Measurements from ENCODE around the gene OTOS.

Gene OTOS

DNA sequence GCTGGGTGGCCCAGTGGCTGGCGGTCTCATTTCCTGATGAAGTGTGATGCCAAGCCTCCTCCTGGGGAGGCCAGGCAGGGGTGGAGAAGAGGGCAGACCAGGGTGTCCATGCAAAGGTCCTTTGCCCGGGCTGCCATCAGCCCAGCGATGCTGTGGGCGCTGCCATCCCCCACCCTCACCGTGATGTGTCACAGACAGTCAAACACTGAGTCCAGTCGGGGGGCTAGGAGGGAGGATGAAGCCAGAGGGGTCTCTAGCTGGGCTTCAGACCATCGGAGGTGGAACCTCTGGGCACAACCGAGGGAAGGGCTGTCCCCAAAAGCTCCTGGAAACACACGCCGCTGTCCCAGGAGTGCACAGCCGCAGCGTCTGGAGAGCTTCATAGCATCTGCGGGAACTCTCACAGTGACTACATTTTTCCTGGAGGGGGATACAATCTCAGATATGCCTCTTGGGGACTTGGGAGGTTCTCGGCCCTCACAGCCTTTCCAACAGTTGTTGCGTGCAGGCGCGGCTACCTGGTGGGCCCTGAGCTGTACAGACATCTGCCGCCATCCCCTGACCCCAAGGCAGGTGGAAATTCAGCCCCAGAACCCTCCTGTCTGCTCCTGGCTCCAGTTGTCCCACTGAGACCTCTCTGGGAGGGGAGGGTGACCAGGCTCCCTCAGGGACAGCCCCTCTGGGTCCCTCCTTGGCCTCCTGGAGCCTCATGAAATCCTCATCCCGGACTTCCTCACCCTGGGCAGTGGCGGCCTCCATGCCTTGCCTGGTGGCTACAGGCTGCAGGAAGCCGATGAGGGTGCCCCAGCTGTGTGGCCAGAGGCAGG is 26.5 kb upstream of the OTOS start:
- DNase-seq = no peak

DNA sequence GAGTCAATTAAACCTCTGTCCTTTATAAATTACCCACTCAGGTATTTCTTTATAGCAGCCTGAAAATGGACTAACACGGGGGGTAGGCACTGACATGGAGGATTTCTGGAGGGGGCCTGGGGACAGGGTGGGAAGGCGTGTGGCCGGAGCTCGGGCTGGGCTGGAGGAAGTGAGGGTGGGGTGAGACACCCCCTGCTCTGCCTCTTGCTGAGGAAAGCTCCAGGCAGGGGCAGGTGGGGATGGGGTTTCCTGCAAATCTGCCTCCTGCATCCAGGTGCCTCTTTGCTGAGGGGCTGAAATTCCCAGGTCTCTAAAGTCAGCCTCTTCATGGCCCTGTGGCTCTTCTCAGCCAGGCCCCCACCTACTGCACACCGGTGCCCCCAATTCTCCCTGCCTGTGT is 25.7 kb upstream of the OTOS start:
- no peak for DNase-seq

DNA sequence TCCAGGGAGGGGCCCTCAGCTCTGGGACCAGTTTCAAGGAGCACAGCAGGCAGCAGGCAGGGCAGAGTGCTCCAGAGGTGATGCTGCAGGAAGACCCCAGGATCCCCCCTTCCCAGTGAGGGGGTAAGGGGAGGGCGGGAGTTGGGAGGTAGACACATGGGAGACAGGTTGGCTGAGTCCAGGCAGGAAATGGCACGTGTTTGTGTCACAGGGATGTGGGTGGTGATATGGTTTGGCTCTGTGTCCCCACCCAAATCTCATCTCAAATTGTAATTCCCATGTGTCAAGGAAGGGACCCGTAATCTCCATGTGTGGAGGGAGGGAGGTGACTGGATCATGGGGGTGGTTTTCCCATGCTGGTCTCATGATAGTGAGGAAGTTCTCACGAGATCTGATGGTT is 25.2 kb upstream of the OTOS start:
- DNase-seq = no peak

DNA sequence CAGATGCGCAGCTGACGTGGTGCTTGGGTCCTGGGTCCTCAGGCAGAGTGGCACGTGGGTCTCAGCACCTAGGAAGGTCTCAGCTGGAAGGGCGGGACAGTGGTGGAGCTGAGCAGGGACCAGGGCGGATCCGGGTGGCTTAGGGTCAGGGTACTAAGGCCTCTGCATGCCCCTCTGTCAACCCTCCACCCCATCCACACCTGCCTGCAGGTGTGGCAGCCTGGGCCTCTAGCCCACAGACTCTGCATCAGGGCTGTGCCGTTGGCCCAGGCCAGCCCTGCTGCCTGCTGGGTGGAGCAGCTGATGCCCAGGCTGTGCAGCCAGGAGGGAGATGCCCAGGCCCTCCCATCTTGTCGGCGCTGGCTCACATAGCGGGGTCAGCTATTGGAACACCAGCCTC is 24.6 kb upstream of the OTOS start:
- no peak for DNase-seq

GRCh38 chr2:240164586-240164985 is 24.1 kb upstream of the OTOS start:
- no peak for DNase-seq

DNA sequence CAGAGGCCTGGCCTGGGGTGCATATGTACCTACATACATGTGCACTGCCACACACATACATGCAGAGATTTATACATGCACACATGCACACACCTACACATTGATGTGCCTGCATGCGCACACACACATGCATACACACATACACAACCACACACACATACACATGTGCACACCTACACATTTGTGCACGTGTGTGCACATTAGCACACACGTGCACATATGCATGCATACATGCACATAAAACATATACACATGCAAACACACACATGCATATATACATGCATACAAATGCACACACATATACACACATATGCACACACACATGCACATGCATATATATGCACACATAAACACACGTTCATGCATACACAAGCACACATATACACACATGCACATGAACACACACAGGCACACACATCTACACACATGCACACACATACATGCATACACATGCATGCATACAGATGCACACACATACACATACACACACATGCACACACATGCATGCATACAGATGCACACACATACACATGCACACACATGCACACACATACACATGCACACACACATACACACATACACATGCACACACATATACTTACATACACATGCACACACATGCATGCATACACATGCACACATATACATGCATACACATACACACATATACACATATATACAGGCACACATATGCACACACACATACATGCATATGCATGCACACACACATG is 23.6 kb upstream of the OTOS start:
- DNase-seq = no peak

DNA sequence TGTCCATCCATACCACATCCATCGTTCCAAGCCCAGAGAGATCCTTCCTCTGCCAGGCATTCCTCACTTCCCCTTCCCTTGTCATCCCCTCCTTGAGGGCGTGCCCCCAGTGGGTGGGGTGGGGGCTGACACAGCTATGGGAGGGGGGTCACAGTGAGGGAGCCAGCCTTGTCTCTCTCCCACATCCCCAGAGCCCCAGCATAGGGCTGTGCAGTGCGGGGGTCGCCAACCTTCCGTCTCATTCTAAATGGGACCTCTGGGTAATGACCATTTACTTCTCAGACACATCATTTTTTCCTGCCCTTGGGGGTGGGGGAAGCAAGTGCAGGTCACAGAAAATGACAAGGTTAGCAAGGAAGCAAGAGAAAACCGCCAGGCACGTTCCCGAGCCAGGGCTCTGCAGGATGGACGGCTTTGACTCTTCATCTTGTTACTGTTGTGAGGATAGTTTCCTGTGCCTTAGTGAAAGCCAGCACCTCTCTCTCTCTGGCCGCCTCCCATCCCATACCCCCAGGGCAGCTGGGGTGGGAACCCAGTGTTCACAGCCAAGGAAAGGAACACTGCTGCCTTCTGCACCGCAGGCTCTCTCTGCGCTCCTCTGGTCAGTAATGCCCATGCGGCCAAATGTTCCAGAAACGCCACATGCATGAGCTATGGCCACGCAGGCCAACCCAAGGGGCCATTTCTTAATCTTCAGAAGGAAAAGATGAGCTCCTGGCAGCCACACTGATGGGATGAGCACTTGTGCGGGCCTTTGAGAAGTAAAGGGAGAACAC is 22.7 kb upstream of the OTOS start:
- no peak for DNase-seq

DNA sequence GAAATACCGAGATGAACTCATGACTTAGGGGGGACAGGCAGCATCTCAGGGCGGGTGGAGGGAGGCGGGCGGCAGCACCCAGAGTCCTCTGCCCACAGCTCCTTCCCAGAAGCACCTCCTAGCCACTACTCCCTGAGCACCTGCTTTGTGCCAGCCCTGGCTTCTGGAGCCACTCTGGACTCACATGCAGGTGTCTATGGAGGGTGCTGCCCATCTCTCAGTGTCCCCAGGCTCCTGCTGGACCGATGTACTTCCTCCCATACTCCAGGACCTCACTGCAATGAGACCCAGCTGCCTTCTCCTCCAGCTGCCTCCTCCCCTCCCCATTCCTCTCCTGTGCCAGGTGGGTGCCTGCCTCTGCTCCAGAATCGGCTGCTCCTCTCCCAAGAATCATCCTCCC is 22.1 kb upstream of the OTOS start:
- DNase-seq = no peak

GRCh38 chr2:240162032-240162431 is 21.6 kb upstream of the OTOS start:
- no peak for DNase-seq

DNA sequence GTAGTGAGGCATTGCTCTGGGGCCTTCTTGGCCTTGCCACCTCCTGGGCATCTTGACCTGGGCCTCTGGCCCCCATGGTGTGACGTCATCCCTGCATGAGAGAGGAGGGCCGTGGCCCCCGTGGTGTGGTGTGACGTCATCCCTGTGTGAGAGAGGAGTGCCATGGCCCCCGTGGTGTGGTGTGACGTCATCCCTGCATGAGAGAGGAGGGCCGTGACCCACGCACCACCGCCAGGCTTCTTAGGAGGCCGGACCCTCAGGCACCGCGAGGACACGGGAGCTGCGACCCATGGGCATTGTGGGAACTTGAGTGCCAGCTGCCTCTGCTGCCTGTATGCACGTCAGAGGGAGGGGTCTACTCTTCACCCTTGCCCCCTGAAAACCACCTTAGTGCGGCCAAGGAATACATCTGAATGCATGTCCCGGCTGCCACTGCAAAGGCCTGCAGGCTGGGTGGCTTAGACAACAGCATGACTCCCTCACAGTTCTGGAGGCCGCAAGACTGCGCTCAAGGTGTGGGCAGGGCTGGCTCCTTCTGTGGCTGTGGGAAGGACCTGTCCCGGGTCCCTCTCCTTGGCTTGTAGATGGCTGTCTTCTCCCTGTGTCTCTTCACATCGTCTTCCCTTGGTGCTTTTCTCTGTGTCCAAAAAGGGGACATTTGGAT is 20.8 kb upstream of the OTOS start:
- no peak for DNase-seq

- DNase-seq = no peak
Measured at GRCh38 chr2:240160291-240161086, 20.0 kb upstream of the OTOS start.

DNA sequence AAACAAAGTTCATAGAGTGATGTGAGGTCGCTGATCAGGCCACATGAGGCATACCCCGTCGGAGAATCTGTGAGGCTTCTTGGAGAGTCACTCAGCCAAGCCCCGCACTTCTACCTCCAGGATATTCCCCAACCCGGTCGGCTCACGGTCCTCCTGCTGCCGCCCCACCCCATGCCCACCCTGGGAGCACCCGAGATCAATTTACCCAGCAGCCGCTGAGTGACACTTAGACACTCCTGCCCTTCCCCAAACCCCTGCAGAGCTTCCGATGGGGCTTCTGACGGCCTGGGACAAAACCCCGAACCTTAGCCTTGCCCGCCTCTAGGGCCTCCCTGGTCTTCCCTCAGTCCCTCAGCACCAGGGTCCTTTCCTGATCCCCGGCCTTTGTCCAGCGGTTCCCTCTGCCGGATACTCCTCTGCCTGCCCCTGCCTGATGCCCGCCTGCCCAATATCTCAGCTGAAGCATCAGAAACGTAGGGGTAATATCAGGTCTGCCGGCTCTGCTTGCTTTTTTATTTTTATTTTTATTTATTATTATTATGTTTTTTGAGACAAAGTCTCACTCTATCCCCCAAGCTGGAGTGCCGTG is 18.9 kb upstream of the OTOS start:
- DNase-seq = no peak

DNA sequence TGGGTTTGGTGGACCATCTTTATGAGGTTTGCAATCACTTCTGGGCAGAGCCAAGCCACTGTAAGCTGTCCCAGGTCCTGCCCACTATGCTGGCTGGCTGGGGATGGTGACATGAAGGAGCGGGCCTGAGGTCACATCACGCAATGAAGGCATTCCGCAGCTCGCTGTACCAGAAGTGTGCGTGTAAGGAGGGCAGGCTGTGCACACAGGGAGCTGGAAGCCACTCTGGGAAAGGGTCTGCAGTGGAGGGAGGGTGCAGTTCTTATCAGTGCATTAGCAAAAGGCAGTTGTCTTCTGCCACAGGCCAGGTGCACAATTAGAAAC is 16.7 kb upstream of the OTOS start:
- DNase-seq = no peak

- no peak for DNase-seq
Measured at GRCh38 chr2:240156435-240157146, 16.1 kb upstream of the OTOS start.

- DNase-seq = no peak
Measured at GRCh38 chr2:240155745-240156390, 15.4 kb upstream of the OTOS start.

- no peak for DNase-seq
Measured at GRCh38 chr2:240155048-240155744, 14.7 kb upstream of the OTOS start.

DNA sequence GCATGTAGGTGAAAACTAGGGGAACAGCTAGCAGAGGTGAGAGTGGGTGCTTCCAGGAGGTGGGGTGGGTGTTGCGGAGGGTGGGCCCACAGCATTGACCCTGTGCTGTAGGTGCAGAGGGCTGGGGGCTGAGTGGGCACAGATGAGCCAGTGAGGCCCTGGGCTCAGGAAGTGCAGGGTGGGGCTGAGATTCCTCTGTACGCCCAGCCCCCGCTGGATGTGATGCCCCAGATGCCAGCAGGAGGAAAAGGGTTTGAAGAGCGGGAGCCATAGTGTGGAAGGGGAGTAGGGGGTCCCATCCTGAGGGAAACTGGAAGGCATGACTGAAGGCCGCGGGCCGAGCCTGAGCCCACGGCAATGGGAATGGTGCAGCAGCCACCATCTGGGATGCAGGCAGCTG is 14.1 kb upstream of the OTOS start:
- no peak for DNase-seq

DNA sequence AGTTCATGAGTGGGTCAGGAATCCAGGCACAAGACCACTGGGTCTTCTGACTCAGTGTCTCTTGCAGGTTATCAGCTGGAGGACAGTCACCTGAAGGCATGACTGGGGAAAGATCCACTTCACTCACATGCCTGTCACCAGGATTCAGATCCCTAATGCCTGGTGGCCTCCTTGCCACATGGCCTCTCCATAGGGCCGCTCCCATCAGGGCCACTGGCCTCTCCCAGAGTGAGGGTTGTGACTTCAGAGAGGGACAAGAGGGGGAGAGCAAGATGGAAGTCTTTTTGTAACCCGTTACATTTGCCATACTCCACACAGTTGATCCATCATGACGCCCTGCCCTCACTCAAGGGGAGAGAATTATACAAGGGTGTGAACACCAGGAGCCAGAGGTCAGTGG is 13.0 kb upstream of the OTOS start:
- DNase-seq = no peak

- DNase-seq = no peak
Measured at GRCh38 chr2:240151477-240152031, 11.1 kb upstream of the OTOS start.
